Gastrocnemius medialis (tissue), 4 donors: Measurements from ENCODE around the gene MIPOL1.

Source experiments
- CTCF ChIP-seq, 5 experiments: fragments of 450-650 bp in 3 of 5; fragments of 200-600 bp in 2 of 5; sonication (generic) in 2 of 5; IDR thresholded peaks in 4 of 5; conservative IDR thresholded peaks in 1 of 5; 1 replicate in 4 of 5; 2 replicates in 1 of 5; pipeline ENCODE4 v1.5.1; 2016 to 2019; ENCODE audit warnings: antibody characterized with exemption in 5 of 5, mild to moderate bottlenecking in 3 of 5, moderate library complexity in 3 of 5
- POLR2A ChIP-seq, 2 donors: fragments of 450-650 bp; IDR thresholded peaks; one replicate each; pipeline ENCODE4 v1.6.1; 2017; ENCODE audit warnings: antibody characterized with exemption in 2 of 2, mild to moderate bottlenecking in 2 of 2, moderate library complexity in 2 of 2

GRCh38 chr14:37172936-37173614, 24.7 kb upstream of the MIPOL1 start:
- no peak for TF ChIP-seq CTCF (IDR thresholded peaks at IDR 0.05 in 4 of 5, conservative IDR thresholded peaks at IDR 0.05 in 1 of 5)
- no peak for TF ChIP-seq POLR2A (IDR thresholded peaks at IDR 0.05)
